Activated naive CD4-positive, alpha-beta T cell treated with anti-CD3 and anti-CD28 coated beads, Interleukin-2, amount 10 ng/mL, durations not matched to agents 7 days and 5 days (primary cell): ENCODE data around the gene ARSK.

ENCODE experiments used
- CTCF ChIA-PET: fragments of 350-600 bp; sonication (Branson Sonifier 250); formaldehyde crosslinking; loops from one replicate; lab custom pipeline; 2021; ENCODE audit warnings: antibody characterized with exemption; lab: Charles Lee
- DNase-seq: peaks from one replicate; pipeline ENCODE4 v3.0.0-alpha.2; 2020
- H3K27ac Mint-ChIP-seq: one replicate; pipeline ENCODE4 v1.8.0; 2021; ENCODE audit warnings: mild to moderate bottlenecking, moderate library complexity, mixed read lengths
- H3K27me3 Mint-ChIP-seq: one replicate; pipeline ENCODE4 v1.8.0; 2021; ENCODE audit warnings: mild to moderate bottlenecking, mixed read lengths
- H3K36me3 Mint-ChIP-seq: one replicate; pipeline ENCODE4 v1.8.0; 2021; ENCODE audit warnings: mixed read lengths
- H3K4me1 Mint-ChIP-seq: one replicate; pipeline ENCODE4 v1.8.0; 2021; ENCODE audit warnings: mixed read lengths
- H3K4me3 Mint-ChIP-seq: one replicate; pipeline ENCODE4 v1.8.0; 2021; ENCODE audit warnings: mild to moderate bottlenecking, moderate library complexity, mixed read lengths
- H3K9me3 Mint-ChIP-seq: one replicate; pipeline ENCODE4 v1.8.0; 2021; ENCODE audit warnings: mixed read lengths

Gene ARSK, protein sequence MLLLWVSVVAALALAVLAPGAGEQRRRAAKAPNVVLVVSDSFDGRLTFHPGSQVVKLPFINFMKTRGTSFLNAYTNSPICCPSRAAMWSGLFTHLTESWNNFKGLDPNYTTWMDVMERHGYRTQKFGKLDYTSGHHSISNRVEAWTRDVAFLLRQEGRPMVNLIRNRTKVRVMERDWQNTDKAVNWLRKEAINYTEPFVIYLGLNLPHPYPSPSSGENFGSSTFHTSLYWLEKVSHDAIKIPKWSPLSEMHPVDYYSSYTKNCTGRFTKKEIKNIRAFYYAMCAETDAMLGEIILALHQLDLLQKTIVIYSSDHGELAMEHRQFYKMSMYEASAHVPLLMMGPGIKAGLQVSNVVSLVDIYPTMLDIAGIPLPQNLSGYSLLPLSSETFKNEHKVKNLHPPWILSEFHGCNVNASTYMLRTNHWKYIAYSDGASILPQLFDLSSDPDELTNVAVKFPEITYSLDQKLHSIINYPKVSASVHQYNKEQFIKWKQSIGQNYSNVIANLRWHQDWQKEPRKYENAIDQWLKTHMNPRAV

DNA sequence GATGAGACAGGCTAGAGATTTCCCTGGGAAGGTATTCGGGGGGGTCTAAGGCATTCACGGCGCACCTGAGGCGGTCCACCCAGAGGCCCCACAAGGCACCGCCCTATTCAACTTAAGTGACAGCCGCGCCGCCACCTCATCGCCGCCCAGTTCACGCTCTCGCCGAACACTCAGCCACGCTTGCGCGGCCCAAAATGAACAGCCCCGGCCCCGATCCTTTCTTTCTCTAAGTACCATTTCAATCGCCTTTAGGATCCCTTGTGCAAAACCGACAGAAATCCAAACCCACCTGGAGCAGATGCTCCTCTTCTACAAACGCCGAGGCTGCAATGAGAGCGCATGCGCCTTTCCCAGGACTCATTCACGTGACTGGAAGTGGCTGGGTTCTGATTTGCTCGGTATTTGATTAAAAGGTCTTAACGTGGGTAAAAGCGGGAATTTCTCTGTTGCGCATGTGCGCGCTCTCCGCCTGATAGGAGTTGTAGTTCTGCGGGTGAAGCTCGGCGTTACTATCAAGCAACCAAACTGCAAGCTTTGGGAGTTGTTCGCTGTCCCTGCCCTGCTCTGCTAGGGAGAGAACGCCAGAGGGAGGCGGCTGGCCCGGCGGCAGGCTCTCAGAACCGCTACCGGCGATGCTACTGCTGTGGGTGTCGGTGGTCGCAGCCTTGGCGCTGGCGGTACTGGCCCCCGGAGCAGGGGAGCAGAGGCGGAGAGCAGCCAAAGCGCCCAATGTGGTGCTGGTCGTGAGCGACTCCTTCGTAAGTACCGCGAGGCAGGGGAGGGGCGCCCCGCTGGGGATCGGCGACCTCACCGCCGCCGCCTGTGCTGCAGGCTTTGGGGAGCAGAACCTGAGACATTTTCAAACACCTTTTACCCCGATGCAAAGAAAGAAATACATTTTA is at the start of gene ARSK, which contains the start of gene SKIC3:
Gene ARSK (plus strand): TSS at position 455 of the 902 bp plus-strand sequence. CDS start 178 bp downstream, at position 633.
Gene SKIC3 (minus strand): TSS at position 331 of the 902 bp plus-strand sequence. CDS start 7,827 bp downstream, outside the sequence.
- CTCF ChIA-PET = interaction anchor here (0.7 to 1.0 kb wide), 4 partner anchors 14 to 92 kb away, joined by 3 to 4 read pairs (median 4); partner anchors contain the start of gene RFESD

GRCh38 chr5:95508550-95508949 is 46.4 kb upstream of the ARSK start:
- Mint-ChIP-seq H3K36me3 (peaks cover 45% of the 10 kb centered on the region), H3K27ac (no peak overlapping the region), H3K27me3 (no peaks in the 10 kb centered on the region), H3K4me3 (no peak overlapping the region), H3K4me1 (no peaks in the 10 kb centered on the region), H3K9me3 (no peaks in the 10 kb centered on the region)
- CTCF ChIA-PET = no interaction called here
- DNase-seq = no peak

More for the DNA sequence above, at the start of gene ARSK, which contains the start of gene SKIC3:
- Mint-ChIP-seq H3K27me3 (no peaks in the 10 kb centered on the region), H3K4me3 (peak within 1 kb of the TSS; percentile 87), H3K36me3 (peaks cover 21% of the 10 kb centered on the region), H3K27ac (peak within 1 kb of the TSS; percentile 91), H3K4me1 (peaks cover 42% of the 10 kb centered on the region), H3K9me3 (no peaks in the 10 kb centered on the region)
- DNase-seq = peak; percentile 93

DNA sequence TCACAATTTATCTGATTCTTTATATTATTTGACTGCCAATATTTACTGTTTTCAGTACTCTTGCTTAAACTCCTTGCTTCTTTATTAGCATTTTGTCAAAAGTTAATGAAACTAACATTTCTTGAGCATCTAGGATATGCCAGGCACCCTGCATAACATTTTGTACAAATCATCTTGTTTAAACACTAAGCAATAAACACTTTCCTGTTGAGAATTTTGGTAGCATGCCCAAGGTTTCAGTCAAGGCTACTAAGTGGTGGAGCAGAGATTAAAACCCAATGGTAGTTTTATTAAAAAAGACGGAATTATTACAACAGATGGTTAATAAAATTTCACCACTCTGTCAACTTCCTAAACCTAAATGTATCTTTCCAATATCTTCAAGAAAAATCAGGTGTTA is 43.3 kb upstream of the ARSK start:
- H3K4me1 Mint-ChIP-seq = no peaks in the 10 kb centered on the region
- no peak overlapping the region for H3K27ac Mint-ChIP-seq
- CTCF ChIA-PET = no interaction called here
- no peak overlapping the region for H3K4me3 Mint-ChIP-seq
- DNase-seq = no peak
- no peaks in the 10 kb centered on the region for H3K27me3 Mint-ChIP-seq
- peaks cover 44% of the 10 kb centered on the region for H3K36me3 Mint-ChIP-seq
- H3K9me3 Mint-ChIP-seq = no peaks in the 10 kb centered on the region

- H3K4me1 Mint-ChIP-seq = no peaks in the 10 kb centered on the region
- H3K27ac Mint-ChIP-seq = no peak overlapping the region
- no peaks in the 10 kb centered on the region for H3K9me3 Mint-ChIP-seq
- H3K36me3 Mint-ChIP-seq = peaks cover 37% of the 10 kb centered on the region
- CTCF ChIA-PET = no interaction called here
- no peak overlapping the region for H3K4me3 Mint-ChIP-seq
- DNase-seq = no peak
- no peaks in the 10 kb centered on the region for H3K27me3 Mint-ChIP-seq
These were observed 36.5 kb upstream of the ARSK start for GRCh38 chr5:95518417-95518816.

- DNase-seq = no peak
- Mint-ChIP-seq H3K36me3 (peaks cover 36% of the 10 kb centered on the region), H3K9me3 (no peaks in the 10 kb centered on the region), H3K4me1 (no peaks in the 10 kb centered on the region), H3K27ac (no peak overlapping the region), H3K27me3 (no peaks in the 10 kb centered on the region), H3K4me3 (no peak overlapping the region)
- CTCF ChIA-PET = no interaction called here
These were observed 35.8 kb upstream of the ARSK start for GRCh38 chr5:95519151-95519550.

GRCh38 chr5:95519681-95520080 is 35.2 kb upstream of the ARSK start:
- peaks cover 38% of the 10 kb centered on the region for H3K36me3 Mint-ChIP-seq
- H3K4me1 Mint-ChIP-seq = no peaks in the 10 kb centered on the region
- H3K9me3 Mint-ChIP-seq = no peaks in the 10 kb centered on the region
- no peak for DNase-seq
- CTCF ChIA-PET = no interaction called here
- H3K27ac Mint-ChIP-seq = no peak overlapping the region
- H3K27me3 Mint-ChIP-seq = no peaks in the 10 kb centered on the region
- H3K4me3 Mint-ChIP-seq = no peak overlapping the region

DNA sequence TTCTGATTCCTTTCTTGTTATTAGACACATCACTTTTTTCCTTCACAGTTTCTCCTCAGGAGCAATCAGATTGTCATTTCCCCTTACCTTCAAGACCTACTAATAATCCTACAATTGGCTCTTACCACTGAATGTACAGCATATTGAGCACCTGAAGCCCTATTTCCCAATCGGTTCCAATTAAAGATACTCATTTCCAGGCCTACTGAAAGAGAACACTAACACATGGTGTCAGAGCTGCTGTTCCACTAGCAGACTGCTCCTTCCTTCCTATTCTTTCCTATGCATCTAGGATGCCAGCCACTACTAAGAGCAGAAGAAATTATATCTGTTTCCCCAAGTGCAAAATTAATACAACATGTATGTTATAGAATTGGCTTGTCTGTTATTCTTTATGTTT is 34.7 kb upstream of the ARSK start:
- CTCF ChIA-PET = no interaction called here
- H3K4me3 Mint-ChIP-seq = no peak overlapping the region
- H3K27ac Mint-ChIP-seq = no peak overlapping the region
- H3K9me3 Mint-ChIP-seq = no peaks in the 10 kb centered on the region
- H3K27me3 Mint-ChIP-seq = no peaks in the 10 kb centered on the region
- DNase-seq = no peak
- peaks cover 38% of the 10 kb centered on the region for H3K36me3 Mint-ChIP-seq
- no peaks in the 10 kb centered on the region for H3K4me1 Mint-ChIP-seq

DNA sequence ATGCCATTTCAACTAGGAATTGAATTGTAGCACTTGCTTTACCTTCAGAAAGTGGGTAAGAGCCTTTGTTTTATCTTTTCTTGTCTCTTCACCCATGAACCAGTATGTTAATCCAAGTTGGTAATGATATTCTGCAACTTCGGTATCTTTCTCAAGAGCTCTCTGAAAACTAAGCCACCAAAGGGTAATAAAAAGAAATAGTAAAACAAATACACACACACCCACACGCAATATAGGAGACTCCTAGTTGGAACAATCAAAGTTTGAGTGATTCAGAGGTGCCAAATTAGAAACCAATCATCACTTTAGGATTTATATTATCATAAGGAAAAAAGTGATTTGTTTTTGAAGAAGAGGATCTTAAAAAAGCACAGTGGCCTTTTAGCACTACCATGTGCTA is 30.5 kb upstream of the ARSK start:
- DNase-seq = no peak
- no peaks in the 10 kb centered on the region for H3K9me3 Mint-ChIP-seq
- no peak overlapping the region for H3K27ac Mint-ChIP-seq
- CTCF ChIA-PET = no interaction called here
- H3K4me1 Mint-ChIP-seq = no peaks in the 10 kb centered on the region
- H3K36me3 Mint-ChIP-seq = peaks cover 43% of the 10 kb centered on the region
- no peaks in the 10 kb centered on the region for H3K27me3 Mint-ChIP-seq
- no peak overlapping the region for H3K4me3 Mint-ChIP-seq

GRCh38 chr5:95526871-95527270 is 28.0 kb upstream of the ARSK start:
- H3K9me3 Mint-ChIP-seq = no peaks in the 10 kb centered on the region
- no peaks in the 10 kb centered on the region for H3K4me1 Mint-ChIP-seq
- no peaks in the 10 kb centered on the region for H3K27me3 Mint-ChIP-seq
- H3K36me3 Mint-ChIP-seq = peaks cover 41% of the 10 kb centered on the region
- no peak overlapping the region for H3K27ac Mint-ChIP-seq
- CTCF ChIA-PET = no interaction called here
- no peak overlapping the region for H3K4me3 Mint-ChIP-seq
- no peak for DNase-seq

- no peaks in the 10 kb centered on the region for H3K4me1 Mint-ChIP-seq
- DNase-seq = no peak
These were observed 26.3 kb upstream of the ARSK start for GRCh38 chr5:95528565-95528964.

GRCh38 chr5:95530416-95530815 is 24.5 kb upstream of the ARSK start:
- Mint-ChIP-seq H3K36me3 (peaks cover 59% of the 10 kb centered on the region), H3K27me3 (no peaks in the 10 kb centered on the region), H3K27ac (no peak overlapping the region), H3K9me3 (no peaks in the 10 kb centered on the region), H3K4me3 (no peak overlapping the region), H3K4me1 (peaks cover 2% of the 10 kb centered on the region)
- CTCF ChIA-PET = no interaction called here
- DNase-seq = no peak

More at GRCh38 chr5:95528565-95528964, 26.3 kb upstream of the ARSK start:
- CTCF ChIA-PET = no interaction called here
- H3K9me3 Mint-ChIP-seq = no peaks in the 10 kb centered on the region
- peaks cover 49% of the 10 kb centered on the region for H3K36me3 Mint-ChIP-seq
- no peak overlapping the region for H3K4me3 Mint-ChIP-seq
- H3K27me3 Mint-ChIP-seq = no peaks in the 10 kb centered on the region
- H3K27ac Mint-ChIP-seq = no peak overlapping the region

DNA sequence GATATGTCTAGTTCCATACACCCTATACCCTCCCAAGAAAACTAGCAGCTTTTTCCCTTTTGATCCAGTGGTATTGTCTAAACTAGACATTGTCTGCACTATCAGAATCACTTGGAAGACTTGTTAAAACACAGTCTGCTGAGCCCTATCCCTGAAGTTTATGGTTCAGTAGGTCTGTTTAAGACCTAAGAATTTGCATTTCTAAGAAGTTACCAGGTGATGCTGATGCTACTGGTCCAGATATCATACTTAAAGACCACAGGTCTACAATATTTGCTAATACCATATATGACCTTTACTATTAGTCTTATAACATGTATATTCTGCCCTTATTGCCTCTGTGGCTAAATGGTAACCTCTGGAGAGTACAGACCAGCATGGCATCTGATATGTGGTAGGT is 23.4 kb upstream of the ARSK start:
- Mint-ChIP-seq H3K27me3 (no peaks in the 10 kb centered on the region), H3K36me3 (peaks cover 61% of the 10 kb centered on the region), H3K4me1 (peaks cover 2% of the 10 kb centered on the region), H3K4me3 (no peak overlapping the region), H3K27ac (no peak overlapping the region), H3K9me3 (no peaks in the 10 kb centered on the region)
- CTCF ChIA-PET = no interaction called here
- no peak for DNase-seq

DNA sequence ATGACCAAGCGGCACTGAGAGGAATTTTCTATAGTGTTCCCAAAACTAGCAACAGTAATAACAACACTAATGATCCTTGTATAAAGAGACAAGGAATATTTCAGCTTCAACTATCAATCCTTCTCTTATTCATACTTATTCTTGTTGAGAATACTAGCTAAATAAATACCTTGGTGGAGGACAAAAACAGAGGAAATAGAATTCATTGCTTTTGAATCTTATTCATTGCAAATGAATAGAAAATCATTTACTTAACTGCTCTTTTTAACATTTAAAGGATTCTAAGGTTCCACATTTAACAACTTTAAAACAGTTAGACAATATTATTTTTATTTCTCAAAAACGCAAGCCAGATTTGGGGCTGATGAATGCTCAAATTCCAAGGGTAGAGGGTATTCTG is 22.5 kb upstream of the ARSK start:
- no peak for DNase-seq
- H3K9me3 Mint-ChIP-seq = no peaks in the 10 kb centered on the region
- peaks cover 2% of the 10 kb centered on the region for H3K4me1 Mint-ChIP-seq
- peaks cover 63% of the 10 kb centered on the region for H3K36me3 Mint-ChIP-seq
- H3K27ac Mint-ChIP-seq = no peak overlapping the region
- CTCF ChIA-PET = no interaction called here
- H3K27me3 Mint-ChIP-seq = no peaks in the 10 kb centered on the region
- no peak overlapping the region for H3K4me3 Mint-ChIP-seq

GRCh38 chr5:95533106-95533505 is 21.8 kb upstream of the ARSK start:
- Mint-ChIP-seq H3K36me3 (peaks cover 62% of the 10 kb centered on the region), H3K4me3 (no peak overlapping the region), H3K9me3 (no peaks in the 10 kb centered on the region), H3K27me3 (no peaks in the 10 kb centered on the region), H3K27ac (no peak overlapping the region), H3K4me1 (peaks cover 2% of the 10 kb centered on the region)
- no peak for DNase-seq
- CTCF ChIA-PET = no interaction called here
